HepG2 (cell line): Measurements from ENCODE around the gene MRS2. TPM values are rescaled to one million over a fixed set of nuclear protein-coding genes. Genes with fewer than 3 reads are reported as not detected.

ENCODE experiments used
- CC2D1A ChIP-seq: sonication (generic); formaldehyde crosslinking; IDR thresholded peaks from 2 replicates; pipeline ENCODE4 v1.8.1; 2023; ENCODE audit warnings: mild to moderate bottlenecking, missing genetic modification reagents
- CREB3 ChIP-seq: sonication (generic); formaldehyde crosslinking; IDR thresholded peaks from 2 replicates; pipeline ENCODE4 v1.5.0; 2020; ENCODE audit warnings: missing genetic modification reagents
- DNMT3B ChIP-seq: conservative IDR thresholded peaks from 2 replicates; pipeline ENCODE4 v1.6.1; 2016; ENCODE audit warnings: missing biosample characterization, control low read depth
- FOXA1 ChIP-seq, 2 experiments: fragments of 450-650 bp in 1 of 2; sonication (generic) in 1 of 2; formaldehyde crosslinking in 1 of 2; IDR thresholded peaks; 2 replicates each; pipeline versions ENCODE4 v1.4.0 to v1.6.1; 2016 to 2020; ENCODE audit warnings: missing genetic modification reagents in 1 of 2
- KMT2B ChIP-seq: IDR thresholded peaks from 2 replicates; pipeline ENCODE4 v1.6.1; 2016; ENCODE audit warnings: missing genetic modification reagents, missing compliant biosample characterization
- NFKB2 ChIP-seq: sonication (generic); formaldehyde crosslinking; IDR thresholded peaks from 2 replicates; pipeline ENCODE4 v1.4.0; 2020; ENCODE audit warnings: missing genetic modification reagents, borderline replicate concordance
- NR2C2 ChIP-seq: sonication (generic); formaldehyde crosslinking; IDR thresholded peaks from 2 replicates; pipeline ENCODE4 v1.4.0; 2020; ENCODE audit warnings: missing genetic modification reagents, mild to moderate bottlenecking, moderate library complexity, borderline replicate concordance
- NR2F2 ChIP-seq: IDR thresholded peaks from 2 replicates; pipeline ENCODE4 v1.6.1; 2012; ENCODE audit warnings: low read depth, inconsistent platforms, borderline replicate concordance
- RELA ChIP-seq: sonication (generic); formaldehyde crosslinking; IDR thresholded peaks from 2 replicates; pipeline ENCODE4 v1.4.0; 2020; ENCODE audit warnings: missing genetic modification reagents
- SKI ChIP-seq: fragments of 450-650 bp; IDR thresholded peaks from one replicate; pipeline ENCODE4 v1.6.1; 2018; ENCODE audit warnings: mild to moderate bottlenecking; ENCODE audit not compliant: partially characterized antibody
- SNAPC5 ChIP-seq: sonication (generic); formaldehyde crosslinking; IDR thresholded peaks from 2 replicates; pipeline ENCODE4 v1.8.1; 2023; ENCODE audit warnings: mild to moderate bottlenecking, missing genetic modification reagents, borderline replicate concordance
- YEATS2 ChIP-seq: sonication (generic); formaldehyde crosslinking; IDR thresholded peaks from 2 replicates; pipeline ENCODE4 v1.4.0; 2020; ENCODE audit warnings: missing genetic modification reagents, borderline replicate concordance
- ZBED4 ChIP-seq: sonication (generic); formaldehyde crosslinking; IDR thresholded peaks from 2 replicates; pipeline ENCODE4 v1.4.0; 2020; ENCODE audit warnings: missing genetic modification reagents, borderline replicate concordance
- ZBTB2 ChIP-seq: sonication (generic); formaldehyde crosslinking; IDR thresholded peaks from 2 replicates; pipeline ENCODE4 v1.8.0; 2022; ENCODE audit warnings: low read depth, missing genetic modification reagents
- ZBTB26 ChIP-seq: IDR thresholded peaks from 2 replicates; pipeline ENCODE4 v1.6.1; 2016; ENCODE audit warnings: missing compliant biosample characterization, missing genetic modification reagents, borderline replicate concordance
- ZMYM3 ChIP-seq: sonication (generic); formaldehyde crosslinking; IDR thresholded peaks from 2 replicates; pipeline ENCODE4 v1.5.1; 2020; ENCODE audit warnings: mild to moderate bottlenecking, missing genetic modification reagents
- ZNF343 ChIP-seq: sonication (generic); formaldehyde crosslinking; IDR thresholded peaks from 2 replicates; pipeline ENCODE4 v1.4.0; 2020; ENCODE audit warnings: mild to moderate bottlenecking, missing genetic modification reagents
- ZNF431 ChIP-seq: sonication (generic); formaldehyde crosslinking; IDR thresholded peaks from 2 replicates; pipeline ENCODE4 v1.9.0; 2022; ENCODE audit warnings: missing genetic modification reagents, low read depth, mild to moderate bottlenecking, borderline replicate concordance
- ZNF446 ChIP-seq: sonication (generic); formaldehyde crosslinking; IDR thresholded peaks from 2 replicates; pipeline ENCODE4 v1.5.0; 2020; ENCODE audit warnings: mild to moderate bottlenecking, missing genetic modification reagents
- ZNF619 ChIP-seq: sonication (generic); formaldehyde crosslinking; IDR thresholded peaks from 2 replicates; pipeline ENCODE4 v1.4.0; 2020; ENCODE audit warnings: mild to moderate bottlenecking, missing genetic modification reagents
- ZNF772 ChIP-seq: sonication (generic); formaldehyde crosslinking; IDR thresholded peaks from 2 replicates; pipeline ENCODE4 v1.5.0; 2020; ENCODE audit warnings: mild to moderate bottlenecking, missing genetic modification reagents
- ZSCAN21 ChIP-seq: sonication (generic); formaldehyde crosslinking; IDR thresholded peaks from 2 replicates; pipeline ENCODE4 v1.8.0; 2022; ENCODE audit warnings: mild to moderate bottlenecking, missing genetic modification reagents, moderate library complexity, borderline replicate concordance
- polyA plus RNA-seq, 8 experiments: library from polyadenylated mRNA; depleted of rRNA in 3 of 8; stranded (reverse) in 7 of 8; unstranded in 1 of 8; fragments of >200 nt; fragmentation: Illumina TruSeq in 4 of 8; extraction: Trizol in 4 of 8; gene quantifications; 2 replicates each; pipeline versions ENCODE4 v1.2.1 to v1.2.3, GENCODE V29; 2011 to 2016; ENCODE audit warnings: low read depth in 4 of 8, missing spikeins in 1 of 8, mixed read lengths in 1 of 8; ENCODE audit not compliant: insufficient read depth in 1 of 8
- total RNA-seq, 5 experiments: library from RNA; depleted of rRNA; stranded (reverse); fragments of >200 nt; fragmentation: Illumina TruSeq; extraction: Trizol; gene quantifications; 2 replicates each; pipeline ENCODE4 v1.2.3, GENCODE V29; 2016; ENCODE audit warnings: low read depth in 1 of 5

Gene MRS2
- total and polyA plus RNA-seq, 2 of the 13 experiments (the other 11 are each of a cell fraction or from before 2014, with no cell fraction given): 31.1 to 83.8 TPM

- TF ChIP-seq ZMYM3 (peak; percentile 88; the same call in 1 of the 2 replicates), ZBTB2 (no peak), FOXA1 (IDR thresholded peaks at IDR 0.05) (no peak), FOXA1 (CRISPR knock-in tag; IDR thresholded peaks at IDR 0.05) (peak; percentile 85), KMT2B (CRISPR knock-in tag) (peak; percentile 59; the same call in 1 of the 2 replicates), NFKB2 (CRISPR knock-in tag) (no peak), ZNF772 (CRISPR knock-in tag) (no peak), ZBED4 (CRISPR knock-in tag) (0 out of 2 replicates have a peak, but pooled peaks have one; percentile 29), ZNF446 (CRISPR knock-in tag) (no peak), CREB3 (CRISPR knock-in tag) (no peak), SKI (peak; percentile 60), NR2C2 (peak; percentile 84), CC2D1A (no peak), ZNF343 (CRISPR knock-in tag) (no peak), RELA (CRISPR knock-in tag) (no peak), SNAPC5 (CRISPR knock-in tag) (no peak), ZBTB26 (CRISPR knock-in tag) (0 out of 2 replicates have a peak, but pooled peaks have one; percentile 19), ZNF431 (no peak; the same call in 1 of the 2 replicates), YEATS2 (CRISPR knock-in tag) (peak; percentile 21; the same call in 1 of the 2 replicates), ZNF619 (CRISPR knock-in tag) (no peak), NR2F2 (peak; percentile 99), ZSCAN21 (CRISPR knock-in tag) (peak; percentile 15; the same call in 1 of the 2 replicates), DNMT3B (CRISPR knock-in tag) (peak; percentile 91; the same call in 1 of the 2 replicates)
These were observed 17.0 kb upstream of the MRS2 start (continued) for GRCh38 chr6:24385536-24386269.
